Hepatocyte (in vitro differentiated cells): ENCODE results near the gene USP17L28.
"Not testable (repeated sequence)": the region's sequence is repeated elsewhere in the genome, so short reads cannot be mapped to it uniquely, and the experiment has no call there.

Experiments
- EZH2phosphoT487 ChIP-seq: fragments of 200-600 bp; sonication (generic); IDR thresholded peaks from one replicate; pipeline ENCODE4 v1.6.1; 2018; ENCODE audit warnings: antibody characterized with exemption, mild to moderate bottlenecking, low read depth, moderate library complexity; ENCODE audit not compliant: unreplicated experiment, severe bottlenecking
- TF ChIP-seq, protein P1 (sequence below): fragments of 200-600 bp; sonication (generic); IDR thresholded peaks from 2 replicates; pipeline ENCODE4 v1.5.1; 2016; ENCODE audit warnings: antibody characterized with exemption, mild to moderate bottlenecking; ENCODE audit not compliant: poor library complexity

DNA sequence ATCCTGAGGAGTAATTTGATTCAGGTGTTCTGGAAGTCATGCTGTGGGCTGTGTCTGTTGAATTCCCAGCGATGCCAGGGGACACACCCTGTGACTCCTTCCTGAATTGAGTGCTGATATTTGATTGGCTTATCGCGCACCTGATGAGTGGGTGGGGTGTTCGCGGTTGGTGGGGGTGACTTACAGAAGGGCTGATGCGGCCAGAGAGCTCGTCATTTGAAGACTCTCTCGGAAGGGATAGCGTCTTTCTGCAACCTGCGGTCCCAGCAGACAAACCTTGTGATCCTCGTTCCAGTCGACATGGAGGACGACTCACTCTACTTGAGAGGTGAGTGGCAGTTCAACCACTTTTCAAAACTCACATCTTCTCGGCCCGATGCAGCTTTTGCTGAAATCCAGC lies 9.6 kb upstream of the USP17L28 start, which contains the start of gene USP17L5:
- TF ChIP-seq, protein P1, sequence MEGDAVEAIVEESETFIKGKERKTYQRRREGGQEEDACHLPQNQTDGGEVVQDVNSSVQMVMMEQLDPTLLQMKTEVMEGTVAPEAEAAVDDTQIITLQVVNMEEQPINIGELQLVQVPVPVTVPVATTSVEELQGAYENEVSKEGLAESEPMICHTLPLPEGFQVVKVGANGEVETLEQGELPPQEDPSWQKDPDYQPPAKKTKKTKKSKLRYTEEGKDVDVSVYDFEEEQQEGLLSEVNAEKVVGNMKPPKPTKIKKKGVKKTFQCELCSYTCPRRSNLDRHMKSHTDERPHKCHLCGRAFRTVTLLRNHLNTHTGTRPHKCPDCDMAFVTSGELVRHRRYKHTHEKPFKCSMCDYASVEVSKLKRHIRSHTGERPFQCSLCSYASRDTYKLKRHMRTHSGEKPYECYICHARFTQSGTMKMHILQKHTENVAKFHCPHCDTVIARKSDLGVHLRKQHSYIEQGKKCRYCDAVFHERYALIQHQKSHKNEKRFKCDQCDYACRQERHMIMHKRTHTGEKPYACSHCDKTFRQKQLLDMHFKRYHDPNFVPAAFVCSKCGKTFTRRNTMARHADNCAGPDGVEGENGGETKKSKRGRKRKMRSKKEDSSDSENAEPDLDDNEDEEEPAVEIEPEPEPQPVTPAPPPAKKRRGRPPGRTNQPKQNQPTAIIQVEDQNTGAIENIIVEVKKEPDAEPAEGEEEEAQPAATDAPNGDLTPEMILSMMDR, result not testable (repeated sequence)
- not testable (repeated sequence) for TF ChIP-seq EZH2phosphoT487
